ENCODE results near the gene TTC39A.
A peak's percentile ranks its signal among the peaks of the same experiment; 100 is the strongest.

TTC39A gene

GRCh38 chr1:51297401-51298321 is 32.7 kb downstream of the TTC39A start:
- no peak for DNase-seq (ENCODE audit: low read depth, low spot score)

- DNase-seq (ENCODE audit: low read depth, low spot score), result peak; percentile 39
Measured at GRCh38 chr1:51296383-51297357, 33.7 kb downstream of the TTC39A start.

- DNase-seq (ENCODE audit: low read depth, low spot score), result no peak
Measured at GRCh38 chr1:51295926-51296325, 34.4 kb downstream of the TTC39A start.

DNA sequence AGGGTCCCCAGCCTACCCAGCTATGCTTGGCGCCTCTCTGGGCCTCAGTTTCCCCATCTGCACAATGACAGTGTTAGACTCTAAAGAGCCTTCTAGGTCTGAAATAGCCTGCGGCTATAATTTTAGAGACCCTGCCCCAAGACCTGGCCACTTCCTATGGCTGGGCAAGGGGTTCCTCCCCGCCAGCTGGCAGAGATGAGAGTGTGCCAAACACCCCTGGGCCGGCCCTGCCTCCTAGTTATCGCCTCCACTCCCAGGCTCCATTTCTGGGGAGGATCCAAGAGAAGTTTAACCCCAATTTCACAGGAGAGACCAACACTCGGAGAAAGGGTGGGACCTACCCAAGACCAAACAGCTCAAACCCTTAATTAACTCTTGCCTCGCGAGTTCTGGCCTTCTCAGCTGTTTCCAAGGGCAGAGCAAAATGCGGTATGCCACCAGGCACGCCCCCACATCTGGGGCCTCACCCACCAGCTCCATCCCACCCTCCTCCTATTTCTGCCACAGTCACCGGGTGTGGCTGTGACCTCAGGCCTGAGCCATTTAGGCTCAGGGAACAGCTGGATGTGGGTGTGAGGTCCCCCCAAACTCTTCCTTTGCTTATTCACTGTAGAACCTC is 35.7 kb downstream of the TTC39A start:
- DNase-seq (ENCODE audit: low read depth, low spot score), result no peak

- no peak for DNase-seq (ENCODE audit: low read depth, low spot score)
Measured at GRCh38 chr1:51293898-51294515, 36.4 kb downstream of the TTC39A start.

DNA sequence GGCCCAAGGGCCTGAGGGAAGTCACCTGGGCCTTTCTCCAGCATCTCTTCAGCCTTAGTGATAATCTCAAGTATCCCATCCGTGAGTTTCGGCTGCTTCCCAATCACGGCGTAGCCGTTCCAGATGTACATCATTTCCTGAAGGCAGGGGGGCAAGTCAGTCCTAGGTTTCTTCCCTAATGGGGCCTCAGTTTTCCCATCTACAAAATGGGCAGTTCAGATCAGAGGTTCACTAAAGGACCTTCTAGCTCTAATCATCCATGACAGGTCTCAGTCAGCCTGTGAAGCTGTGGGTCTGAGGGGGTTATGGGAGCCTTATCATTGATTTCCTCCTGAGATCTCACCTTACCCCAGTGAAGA is 39.9 kb downstream of the TTC39A start:
- no peak for DNase-seq (ENCODE audit: low read depth, low spot score)

GRCh38 chr1:51289676-51290488 is 40.5 kb downstream of the TTC39A start:
- no peak for DNase-seq (ENCODE audit: low read depth, low spot score)

GRCh38 chr1:51288578-51288977 is 41.8 kb downstream of the TTC39A start:
- no peak for DNase-seq (ENCODE audit: low read depth, low spot score)

DNA sequence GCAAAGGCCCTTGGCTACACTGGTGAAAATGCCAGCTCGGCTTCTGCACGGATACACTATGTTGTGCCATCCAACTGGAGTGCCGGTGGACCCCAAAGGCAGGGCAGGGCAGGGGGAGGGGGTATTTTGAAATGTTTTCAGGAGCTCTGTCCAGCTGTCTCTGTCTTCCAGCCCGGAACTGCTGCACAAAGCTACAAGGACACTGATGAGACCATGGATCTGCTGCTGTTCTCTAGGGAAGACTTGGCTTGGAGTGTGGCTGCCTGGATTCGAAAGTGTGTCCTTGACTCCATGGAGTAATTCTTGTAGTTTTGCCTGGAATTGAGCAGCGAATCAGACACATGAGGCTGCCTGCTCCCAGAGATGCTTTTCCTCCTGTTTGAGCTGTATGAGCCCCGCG is 42.4 kb downstream of the TTC39A start:
- DNase-seq (ENCODE audit: low read depth, low spot score), result no peak

DNA sequence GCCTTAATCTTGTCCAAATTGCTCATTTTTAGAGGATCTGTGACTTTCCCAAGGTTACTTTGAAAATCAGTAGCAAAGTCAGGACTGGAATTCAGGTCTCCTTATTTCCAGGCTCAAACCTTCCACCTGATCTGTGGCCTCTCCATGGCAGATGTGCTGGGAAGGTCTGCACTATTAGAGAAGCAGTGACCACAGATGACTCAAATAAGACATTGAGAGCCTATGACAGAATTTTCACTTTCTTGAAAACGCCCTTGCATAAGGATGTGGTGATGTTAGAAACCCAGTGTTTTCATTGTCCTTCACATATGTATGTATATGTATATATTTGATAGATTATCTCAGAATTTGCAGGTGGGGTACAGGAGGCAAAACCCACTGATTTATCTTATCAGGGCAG is 45.3 kb downstream of the TTC39A start:
- DNase-seq (ENCODE audit: low read depth, low spot score), result no peak

DNA sequence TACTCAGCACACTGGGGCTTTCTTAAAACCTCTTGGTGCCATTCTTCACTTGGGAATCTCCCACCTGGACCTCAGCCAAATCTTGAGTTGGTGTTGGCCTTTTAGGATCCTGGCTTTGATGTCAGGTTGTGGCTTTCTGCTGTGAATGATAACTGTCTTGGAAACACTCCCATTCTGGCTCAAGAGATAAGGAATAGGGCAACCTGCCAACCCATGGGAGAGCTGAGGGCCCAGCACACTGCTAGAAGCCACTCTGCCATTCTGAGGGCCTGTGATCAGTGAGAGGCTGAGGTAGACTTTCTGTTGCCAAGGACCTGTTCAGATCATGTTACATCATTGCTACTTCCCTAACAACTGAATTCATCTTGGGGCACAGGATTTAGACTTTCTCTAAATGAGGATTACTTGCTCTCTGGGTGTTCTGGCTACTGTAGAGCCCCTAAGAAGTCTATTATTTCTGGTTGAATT is 45.8 kb downstream of the TTC39A start:
- no peak for DNase-seq (ENCODE audit: low read depth, low spot score)

- DNase-seq (ENCODE audit: low read depth, low spot score), result no peak
Measured at GRCh38 chr1:51283979-51284378, 46.4 kb downstream of the TTC39A start.

DNA sequence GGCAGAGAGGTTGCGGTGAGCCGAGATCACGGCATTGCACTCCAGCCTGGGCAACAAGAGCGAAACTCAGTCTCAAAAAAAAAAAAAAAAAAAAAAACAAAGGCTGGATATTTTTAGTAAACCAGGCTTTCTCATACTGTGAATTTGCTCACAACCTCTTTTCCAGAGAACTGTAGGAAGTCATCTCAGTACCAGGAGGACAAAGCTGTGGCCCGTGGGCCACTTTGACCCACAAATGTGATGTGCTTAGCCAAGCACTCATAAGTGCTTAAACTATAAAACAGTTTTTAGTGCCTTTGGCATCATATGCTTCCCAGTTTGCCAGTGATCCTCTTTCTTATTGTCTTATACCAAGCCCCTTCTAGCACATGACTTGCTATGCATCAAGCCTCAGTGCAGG is 47.8 kb downstream of the TTC39A start:
- no peak for DNase-seq (ENCODE audit: low read depth, low spot score)

DNA sequence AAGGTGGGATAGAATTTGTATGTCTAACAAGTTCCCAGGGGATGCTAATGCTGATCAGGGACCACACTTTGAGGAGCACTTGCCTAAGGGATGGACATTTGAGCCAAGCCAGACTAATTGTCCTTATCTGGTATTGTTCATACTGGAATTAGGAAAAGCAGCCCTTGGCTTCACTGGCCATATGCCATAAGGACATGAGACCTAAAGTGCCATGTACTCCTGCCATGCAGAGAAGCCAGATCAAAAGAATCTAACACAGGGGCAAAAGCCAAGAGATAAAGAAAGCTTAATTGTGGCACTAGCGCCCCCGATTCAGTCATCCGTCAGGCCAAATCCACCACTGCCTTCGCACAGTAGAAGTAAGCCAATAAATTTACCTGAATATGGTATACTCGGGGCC is 48.6 kb downstream of the TTC39A start:
- DNase-seq (ENCODE audit: low read depth, low spot score), result no peak

DNA sequence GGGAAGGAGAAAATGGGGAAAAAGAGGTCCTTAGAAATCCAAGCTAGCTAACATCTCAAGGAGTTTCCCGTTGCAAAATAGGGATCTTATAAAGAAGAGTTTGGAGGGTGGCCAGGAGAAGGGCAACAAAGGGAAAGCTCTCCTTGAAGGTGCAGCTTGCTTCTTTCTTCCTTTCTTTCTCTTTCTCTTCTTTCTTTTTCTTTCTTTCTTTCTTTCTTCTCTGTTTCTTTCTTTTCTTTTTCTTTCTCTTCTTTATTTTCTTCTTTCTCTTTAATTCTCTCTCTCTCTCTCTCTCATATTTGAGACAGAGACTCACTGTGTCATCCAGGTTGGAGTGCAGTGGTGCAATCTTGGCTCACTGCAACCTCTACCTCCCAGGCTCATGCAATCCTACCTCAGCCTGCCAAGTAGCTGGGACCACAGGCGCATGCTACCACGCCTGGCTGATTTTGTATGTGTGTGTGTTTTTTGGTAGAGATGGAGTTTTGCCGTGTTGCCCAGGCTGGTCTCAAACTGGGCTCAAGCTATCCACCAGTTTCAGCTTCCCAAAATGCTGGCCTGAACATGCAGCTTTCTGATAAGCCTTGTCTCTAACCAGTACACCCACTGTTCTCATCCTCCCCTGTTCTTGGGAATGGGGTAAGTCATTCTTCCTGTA is 49.9 kb downstream of the TTC39A start:
- DNase-seq (ENCODE audit: low read depth, low spot score), result no peak

GRCh38 chr1:51276286-51276685 is 54.1 kb downstream of the TTC39A start:
- DNase-seq (ENCODE audit: low read depth, low spot score), result no peak

- DNase-seq (ENCODE audit: low read depth, low spot score), result no peak
Measured at GRCh38 chr1:51274676-51275075, 55.7 kb downstream of the TTC39A start.

DNA sequence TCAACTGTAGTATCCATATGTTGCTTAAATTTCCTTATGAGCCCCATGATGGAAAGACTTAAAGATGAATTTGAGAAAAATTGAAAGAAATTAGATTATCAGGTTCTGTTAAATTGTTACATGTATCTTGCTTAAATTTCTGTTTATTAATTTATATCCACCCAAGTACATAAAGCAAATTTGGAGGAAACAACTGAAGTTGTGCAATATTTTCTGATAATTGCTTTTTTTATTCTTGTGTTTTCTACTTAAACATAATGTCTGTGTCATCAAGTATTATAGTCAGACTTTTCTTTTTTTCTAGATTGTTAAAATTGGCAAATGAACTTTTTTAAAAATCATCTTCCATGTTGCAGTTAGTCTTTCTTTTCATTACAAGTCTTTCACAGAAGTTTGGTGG is 57.4 kb downstream of the TTC39A start:
- no peak for DNase-seq (ENCODE audit: low read depth, low spot score)

DNA sequence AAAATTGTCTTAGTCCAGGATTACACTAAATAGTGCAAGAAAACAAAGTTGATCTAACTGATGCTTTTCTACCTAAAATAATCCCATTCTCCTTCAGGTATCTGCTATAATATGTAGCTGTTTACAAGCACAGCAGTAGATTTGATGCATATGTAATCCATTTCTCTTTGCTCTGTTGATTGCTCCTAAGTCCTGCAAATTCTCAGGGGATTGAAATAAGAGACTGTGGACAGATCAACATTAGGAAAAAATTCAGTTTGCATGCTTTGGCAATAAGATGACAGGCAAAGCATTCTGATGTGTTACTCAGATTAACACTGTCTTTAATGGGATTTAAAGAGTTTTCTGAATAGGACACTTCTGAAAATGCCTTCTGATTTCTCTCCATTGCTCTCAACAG is 59.6 kb downstream of the TTC39A start:
- no peak for DNase-seq (ENCODE audit: low read depth, low spot score)

- DNase-seq (ENCODE audit: low read depth, low spot score), result no peak
Measured at GRCh38 chr1:51268634-51269033, 61.7 kb downstream of the TTC39A start.
